Astrocyte (in vitro differentiated cells and primary cell): ENCODE measurements around the gene ZDHHC20. TPM values are rescaled to one million over a fixed set of nuclear protein-coding genes. Genes with fewer than 3 reads are reported as not detected.
A peak's percentile ranks its signal among the peaks of the same experiment; 100 is the strongest.

ENCODE experiments used
- DNase-seq: peaks from one replicate; pipeline ENCODE4 v3.0.0-alpha.2; 2010; ENCODE audit warnings: low read depth
- FAIRE-seq: peaks from 2 replicates; lab custom pipeline; 2011; peaks lifted over from hg19 to GRCh38; lab: Jason Lieb, UNC
- H2AFZ ChIP-seq: 2 replicates; pipeline ENCODE4 v1.6.0; 2012; ENCODE audit warnings: low read depth, low read length, inconsistent platforms
- H3K27ac ChIP-seq: 2 replicates; pipeline ENCODE4 v1.5.1; 2011; ENCODE audit warnings: low read depth, low read length, inconsistent platforms
- H3K27me3 ChIP-seq: 2 replicates; pipeline ENCODE4 v1.6.0; 2011; ENCODE audit warnings: low read length, inconsistent platforms; ENCODE audit not compliant: insufficient read depth
- H3K36me3 ChIP-seq: 2 replicates; pipeline ENCODE4 v1.5.1; 2011; ENCODE audit warnings: low read length, inconsistent platforms; ENCODE audit not compliant: insufficient read depth
- H3K4me1 ChIP-seq: 2 replicates; pipeline ENCODE4 v1.5.1; 2011; ENCODE audit warnings: low read length, inconsistent platforms; ENCODE audit not compliant: insufficient read depth
- H3K4me2 ChIP-seq: 2 replicates; pipeline ENCODE4 v1.6.0; 2012; ENCODE audit warnings: low read length, inconsistent platforms
- H3K4me3 ChIP-seq: 2 replicates; pipeline ENCODE4 v1.5.1; 2011; ENCODE audit warnings: low read depth, mild to moderate bottlenecking, low read length, inconsistent platforms; ENCODE audit not compliant: insufficient read depth
- H3K79me2 ChIP-seq: 2 replicates; pipeline ENCODE4 v1.6.0; 2012; ENCODE audit warnings: mild to moderate bottlenecking, low read length, inconsistent platforms; ENCODE audit not compliant: insufficient read depth
- H3K9ac ChIP-seq: 2 replicates; pipeline ENCODE4 v1.6.0; 2012; ENCODE audit warnings: mild to moderate bottlenecking, low read length, inconsistent platforms
- H3K9me3 ChIP-seq: 2 replicates; pipeline ENCODE4 v1.5.1; 2012; ENCODE audit warnings: low read depth, mild to moderate bottlenecking, low read length, inconsistent platforms; ENCODE audit not compliant: insufficient read depth
- H4K20me1 ChIP-seq: 2 replicates; pipeline ENCODE4 v1.6.0; 2012; ENCODE audit warnings: low read length, inconsistent platforms; ENCODE audit not compliant: insufficient read depth
- H3K27ac Mint-ChIP-seq: one replicate; pipeline ENCODE4 v1.8.0; 2021; ENCODE audit warnings: mild to moderate bottlenecking, mixed read lengths; ENCODE audit not compliant: unreplicated experiment
- H3K27me3 Mint-ChIP-seq: one replicate; pipeline ENCODE4 v1.8.0; 2021; ENCODE audit warnings: low read depth, mixed read lengths; ENCODE audit not compliant: unreplicated experiment
- H3K36me3 Mint-ChIP-seq: one replicate; pipeline ENCODE4 v1.8.0; 2021; ENCODE audit warnings: low read depth, mixed read lengths; ENCODE audit not compliant: unreplicated experiment
- H3K4me1 Mint-ChIP-seq: one replicate; pipeline ENCODE4 v1.8.0; 2021; ENCODE audit warnings: low read depth, mixed read lengths; ENCODE audit not compliant: unreplicated experiment
- H3K4me3 Mint-ChIP-seq: one replicate; pipeline ENCODE4 v1.8.0; 2021; ENCODE audit warnings: mild to moderate bottlenecking, moderate library complexity, mixed read lengths; ENCODE audit not compliant: unreplicated experiment
- H3K9me3 Mint-ChIP-seq: one replicate; pipeline ENCODE4 v1.8.0; 2021; ENCODE audit warnings: mild to moderate bottlenecking, mixed read lengths; ENCODE audit not compliant: unreplicated experiment
- CTCF ChIP-seq: IDR thresholded peaks from 2 replicates; pipeline ENCODE4 v1.5.1; 2011; ENCODE audit warnings: low read depth, mild to moderate bottlenecking, inconsistent platforms, low read length, moderate library complexity; ENCODE audit not compliant: insufficient read depth
- EZH2 ChIP-seq: IDR thresholded peaks from 2 replicates; pipeline ENCODE4 v1.6.1; 2012; ENCODE audit warnings: mild to moderate bottlenecking, low read length, inconsistent platforms; ENCODE audit not compliant: insufficient read depth
- total RNA-seq: library from RNA; stranded (reverse); gene quantifications from 2 replicates; pipeline ENCODE4 v1.2.1, GENCODE V29; 2021

Gene ZDHHC20
- total RNA-seq, 1 donor from 2014 or later, result 64.3 TPM

GRCh38 chr13:21405309-21405708, 53.8 kb downstream of the ZDHHC20 start:
- no peak for FAIRE-seq
- no peaks in the 10 kb centered on the region for H3K9me3 ChIP-seq
- no peak overlapping the region for H3K4me3 ChIP-seq
- H3K4me3 Mint-ChIP-seq, result no peak overlapping the region
- no peak overlapping the region for H3K27ac ChIP-seq
- H3K4me2 ChIP-seq, result no peak overlapping the region
- no peaks in the 10 kb centered on the region for H3K79me2 ChIP-seq
- H3K4me1 ChIP-seq, result peaks cover 8% of the 10 kb centered on the region
- H3K9ac ChIP-seq, result no peak overlapping the region
- H4K20me1 ChIP-seq, result no peaks in the 10 kb centered on the region
- no peak overlapping the region for H2AFZ ChIP-seq
- peaks cover 11% of the 10 kb centered on the region for H3K4me1 Mint-ChIP-seq
- H3K27ac Mint-ChIP-seq, result no peak overlapping the region
- H3K9me3 Mint-ChIP-seq, result peaks cover 17% of the 10 kb centered on the region
- no peaks in the 10 kb centered on the region for H3K27me3 Mint-ChIP-seq
- no peak for DNase-seq
- no peaks in the 10 kb centered on the region for H3K36me3 ChIP-seq
- peaks cover 25% of the 10 kb centered on the region for H3K36me3 Mint-ChIP-seq
- TF ChIP-seq CTCF (no peak), EZH2 (no peak)
- no peaks in the 10 kb centered on the region for H3K27me3 ChIP-seq

- Mint-ChIP-seq H3K27ac (no peak overlapping the region), H3K9me3 (peaks cover 13% of the 10 kb centered on the region), H3K36me3 (peaks cover 14% of the 10 kb centered on the region), H3K4me3 (no peak overlapping the region), H3K27me3 (no peaks in the 10 kb centered on the region), H3K4me1 (peaks cover 8% of the 10 kb centered on the region)
- Histone ChIP-seq H3K36me3 (no peaks in the 10 kb centered on the region), H3K9ac (no peak overlapping the region), H3K27ac (no peak overlapping the region), H4K20me1 (no peaks in the 10 kb centered on the region), H3K9me3 (no peaks in the 10 kb centered on the region), H3K4me3 (no peak overlapping the region), H3K79me2 (no peaks in the 10 kb centered on the region), H3K4me2 (no peak overlapping the region), H3K4me1 (peaks cover 7% of the 10 kb centered on the region), H2AFZ (no peak overlapping the region), H3K27me3 (no peaks in the 10 kb centered on the region)
- peak; percentile 29 for DNase-seq
- TF ChIP-seq CTCF, result no peak
- TF ChIP-seq EZH2, result no peak
- FAIRE-seq, result no peak
Measured at GRCh38 chr13:21402586-21403307, 56.4 kb downstream of the ZDHHC20 start.

- FAIRE-seq (peak; percentile 37), DNase-seq (peak; percentile 8)
- Histone ChIP-seq H4K20me1 (no peaks in the 10 kb centered on the region), H3K36me3 (no peaks in the 10 kb centered on the region), H3K4me2 (peak overlapping the region; percentile 23), H2AFZ (no peak overlapping the region), H3K79me2 (no peaks in the 10 kb centered on the region), H3K9me3 (no peaks in the 10 kb centered on the region), H3K27ac (no peak overlapping the region), H3K27me3 (no peaks in the 10 kb centered on the region), H3K9ac (no peak overlapping the region), H3K4me1 (peaks cover 7% of the 10 kb centered on the region), H3K4me3 (no peak overlapping the region)
- H3K9me3 Mint-ChIP-seq, result peaks cover 4% of the 10 kb centered on the region
- H3K36me3 Mint-ChIP-seq, result peaks cover 16% of the 10 kb centered on the region
- no peaks in the 10 kb centered on the region for H3K27me3 Mint-ChIP-seq
- H3K4me1 Mint-ChIP-seq, result peaks cover 14% of the 10 kb centered on the region
- no peak overlapping the region for H3K27ac Mint-ChIP-seq
- H3K4me3 Mint-ChIP-seq, result no peak overlapping the region
- TF ChIP-seq CTCF (no peak), EZH2 (no peak)
Measured at GRCh38 chr13:21399741-21400140, 59.4 kb downstream of the ZDHHC20 start.
